Stimulated activated naive CD4-positive, alpha-beta T cell (primary cell): Measurements from ENCODE around the gene HOXD3.

Experiments
- DNase-seq, 6 experiments: peaks; one replicate each; lab custom pipeline; 2025; lab: John Stamatoyannopoulos, UW

Gene HOXD3

GRCh38 chr2:176156807-176157498, at the start of gene HOXD3:
TSS of gene HOXD3 (plus strand) at chr2:176157307. CDS start at chr2:176169115, 11,808 bp downstream.
- DNase-seq, result no peak

GRCh38 chr2:176107731-176108181, 49.4 kb upstream of the HOXD3 start:
- DNase-seq, result no peak

- DNase-seq, result no peak
Observed at GRCh38 chr2:176109192-176109901, 47.8 kb upstream of the HOXD3 start.

GRCh38 chr2:176109946-176110345, 47.2 kb upstream of the HOXD3 start:
- no peak for DNase-seq

GRCh38 chr2:176110415-176111308, 46.4 kb upstream of the HOXD3 start:
- DNase-seq, result no peak

- no peak for DNase-seq
Observed at GRCh38 chr2:176111309-176111663, 45.8 kb upstream of the HOXD3 start.

- no peak for DNase-seq
Observed at GRCh38 chr2:176111846-176112374, 45.2 kb upstream of the HOXD3 start.

- no peak for DNase-seq
Observed at GRCh38 chr2:176112375-176113302, 44.5 kb upstream of the HOXD3 start.

GRCh38 chr2:176114120-176114929, 42.8 kb upstream of the HOXD3 start:
- DNase-seq, result no peak

- no peak for DNase-seq
Observed at GRCh38 chr2:176114930-176115625, 42.0 kb upstream of the HOXD3 start.

- no peak for DNase-seq
Observed at GRCh38 chr2:176115883-176116813, 41.0 kb upstream of the HOXD3 start, which contains the start of gene HOXD10. TSS of gene HOXD10 (plus strand) at chr2:176116778. CDS start at chr2:176116834, 56 bp downstream.

GRCh38 chr2:176117162-176117822, 39.8 kb upstream of the HOXD3 start:
- DNase-seq, result no peak

- DNase-seq, result no peak
Observed at GRCh38 chr2:176117823-176118371, 39.2 kb upstream of the HOXD3 start.

GRCh38 chr2:176118601-176119339, 38.3 kb upstream of the HOXD3 start:
- no peak for DNase-seq

- no peak for DNase-seq
Observed at GRCh38 chr2:176120364-176121189, 36.5 kb upstream of the HOXD3 start.
